ENCODE data around the gene MORN4.

MORN4 gene

GRCh38 chr10:97598407-97599271, 34.7 kb downstream of the MORN4 start:
- POLR2A ChIA-PET = no interaction called here
- TF ChIP-seq ZNF384 (IDR thresholded peaks at IDR 0.05) (no peak), SP1 (IDR thresholded peaks at IDR 0.05) (no peak), FOXK2 (IDR thresholded peaks at IDR 0.05) (no peak), ARNT (IDR thresholded peaks at IDR 0.05) (no peak), HDGF (IDR thresholded peaks at IDR 0.05; ENCODE audit: borderline replicate concordance) (no peak), ELF4 (IDR thresholded peaks at IDR 0.05) (no peak), LEF1 (IDR thresholded peaks at IDR 0.05; ENCODE audit: borderline replicate concordance) (no peak), NFRKB (IDR thresholded peaks at IDR 0.05) (no peak), PKNOX1 (IDR thresholded peaks at IDR 0.05) (no peak), SUZ12 (IDR thresholded peaks at IDR 0.05) (no peak), FOXM1 (IDR thresholded peaks at IDR 0.05; ENCODE audit: borderline replicate concordance) (no peak), BHLHE40 (IDR thresholded peaks at IDR 0.05; ENCODE audit: borderline replicate concordance) (no peak), CTBP1 (IDR thresholded peaks at IDR 0.05; ENCODE audit: borderline replicate concordance) (no peak), FOXA1 (IDR thresholded peaks at IDR 0.05) (no peak), L3MBTL2 (conservative IDR thresholded peaks at IDR 0.05) (no peak), TARDBP (IDR thresholded peaks at IDR 0.05) (no peak)

GRCh38 chr10:97597778-97598177, 35.5 kb downstream of the MORN4 start:
- TF ChIP-seq BHLHE40 (IDR thresholded peaks at IDR 0.05; ENCODE audit: borderline replicate concordance) (no peak), L3MBTL2 (conservative IDR thresholded peaks at IDR 0.05) (no peak), ZNF384 (IDR thresholded peaks at IDR 0.05) (no peak), FOXM1 (IDR thresholded peaks at IDR 0.05; ENCODE audit: borderline replicate concordance) (no peak), FOXK2 (IDR thresholded peaks at IDR 0.05) (no peak), SUZ12 (IDR thresholded peaks at IDR 0.05) (no peak), TARDBP (IDR thresholded peaks at IDR 0.05) (no peak), ARNT (IDR thresholded peaks at IDR 0.05) (no peak), PKNOX1 (IDR thresholded peaks at IDR 0.05) (no peak), CTBP1 (IDR thresholded peaks at IDR 0.05; ENCODE audit: borderline replicate concordance) (no peak)
- ChIA-PET POLR2A (no interaction called here), CTCF (no interaction called here)

More at GRCh38 chr10:97598407-97599271, 34.7 kb downstream of the MORN4 start:
- no peak for DNase-seq (ENCODE audit: extremely low spot score)
- CTCF ChIA-PET = no interaction called here

DNA sequence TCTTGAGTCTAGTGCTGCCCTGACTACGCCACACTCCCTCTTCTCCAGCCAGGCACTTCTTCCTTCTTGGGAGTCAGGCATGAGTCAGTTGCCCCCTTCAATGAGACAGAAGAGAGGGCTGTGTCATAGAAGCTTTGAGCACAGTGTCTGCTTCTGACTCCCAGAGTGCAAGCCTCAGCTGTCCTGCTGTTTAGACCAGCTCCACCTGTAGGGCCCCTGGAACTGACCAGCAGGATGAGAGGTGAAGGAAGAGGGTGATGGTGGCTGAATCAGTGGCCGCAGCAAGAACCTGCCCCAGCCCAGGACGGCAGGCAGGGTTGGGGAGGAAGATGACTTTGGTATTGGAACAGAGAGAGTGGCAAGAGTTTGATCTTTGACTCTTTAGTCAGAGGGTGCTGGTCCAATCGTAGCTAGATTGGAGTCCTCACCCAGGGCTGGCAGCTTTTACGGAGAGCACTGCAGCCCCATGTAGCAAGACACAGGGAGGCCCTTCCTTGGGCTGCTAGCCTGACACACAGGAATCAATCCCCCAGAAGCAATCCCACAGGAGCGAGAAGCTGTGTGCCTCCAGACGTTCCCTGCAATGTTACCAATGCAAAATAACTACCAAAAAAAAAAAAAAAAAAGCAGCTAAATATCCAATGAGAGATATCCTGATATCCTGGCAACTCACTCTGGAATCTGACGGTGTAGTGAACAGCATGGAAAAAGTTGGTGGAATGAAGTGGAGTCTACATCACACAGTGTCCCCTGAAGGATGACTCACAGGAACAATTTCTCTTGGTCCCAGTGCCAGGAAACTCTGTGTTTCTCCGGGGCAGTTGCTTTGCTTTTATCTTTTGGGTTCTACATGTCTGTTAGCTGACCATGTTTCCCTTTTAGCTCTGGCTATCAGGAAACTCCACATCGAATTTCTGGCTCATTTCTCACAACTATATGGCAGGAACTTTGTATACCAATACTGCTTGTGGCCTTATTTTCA, 36.9 kb downstream of the MORN4 start:
- ChIA-PET POLR2A (interaction anchor here (1.3 kb wide), 1 partner anchor 12 kb away, joined by 3 read pairs; the partner anchor contains the start of gene HOGA1), CTCF (interaction anchor here (0.7 to 1.2 kb wide), 2 partner anchors 24 to 62 kb away, joined by 3 to 4 read pairs; no protein-coding TSS in a partner anchor)
- no peak for DNase-seq (ENCODE audit: extremely low spot score)
- no peak for TF ChIP-seq NFRKB (IDR thresholded peaks at IDR 0.05)
- no peak for TF ChIP-seq ARNT (IDR thresholded peaks at IDR 0.05)
- no peak for TF ChIP-seq FOXM1 (IDR thresholded peaks at IDR 0.05; ENCODE audit: borderline replicate concordance)
- TF ChIP-seq CTBP1 (IDR thresholded peaks at IDR 0.05; ENCODE audit: borderline replicate concordance) = no peak
- no peak for TF ChIP-seq PKNOX1 (IDR thresholded peaks at IDR 0.05)
- TF ChIP-seq SUZ12 (IDR thresholded peaks at IDR 0.05) = no peak
- TF ChIP-seq LEF1 (IDR thresholded peaks at IDR 0.05; ENCODE audit: borderline replicate concordance) = no peak
- no peak for TF ChIP-seq SP1 (IDR thresholded peaks at IDR 0.05)
- no peak for TF ChIP-seq ZNF384 (IDR thresholded peaks at IDR 0.05)
- no peak for TF ChIP-seq ELF4 (IDR thresholded peaks at IDR 0.05)
- TF ChIP-seq TARDBP (IDR thresholded peaks at IDR 0.05) = no peak
- TF ChIP-seq BHLHE40 (IDR thresholded peaks at IDR 0.05; ENCODE audit: borderline replicate concordance) = no peak
- no peak for TF ChIP-seq FOXA1 (IDR thresholded peaks at IDR 0.05)
- no peak for TF ChIP-seq L3MBTL2 (conservative IDR thresholded peaks at IDR 0.05)
- no peak for TF ChIP-seq HDGF (IDR thresholded peaks at IDR 0.05; ENCODE audit: borderline replicate concordance)
- TF ChIP-seq FOXK2 (IDR thresholded peaks at IDR 0.05) = no peak

More at GRCh38 chr10:97597778-97598177, 35.5 kb downstream of the MORN4 start:
- DNase-seq (ENCODE audit: extremely low spot score) = no peak

- DNase-seq (ENCODE audit: extremely low spot score) = no peak
- CTCF ChIA-PET = interaction anchor here (0.5 kb wide), 1 partner anchor 41 kb away, joined by 3 read pairs; no protein-coding TSS in a partner anchor
- POLR2A ChIA-PET = no interaction called here
- TF ChIP-seq ARNT (IDR thresholded peaks at IDR 0.05) (no peak), LEF1 (IDR thresholded peaks at IDR 0.05; ENCODE audit: borderline replicate concordance) (no peak), FOXK2 (IDR thresholded peaks at IDR 0.05) (no peak), ZNF384 (IDR thresholded peaks at IDR 0.05) (no peak), SP1 (IDR thresholded peaks at IDR 0.05) (no peak), HDGF (IDR thresholded peaks at IDR 0.05; ENCODE audit: borderline replicate concordance) (no peak), CTBP1 (IDR thresholded peaks at IDR 0.05; ENCODE audit: borderline replicate concordance) (no peak), PKNOX1 (IDR thresholded peaks at IDR 0.05) (no peak), L3MBTL2 (conservative IDR thresholded peaks at IDR 0.05) (no peak), NFRKB (IDR thresholded peaks at IDR 0.05) (no peak), SUZ12 (IDR thresholded peaks at IDR 0.05) (no peak), TARDBP (IDR thresholded peaks at IDR 0.05) (no peak), FOXA1 (IDR thresholded peaks at IDR 0.05) (no peak), ELF4 (IDR thresholded peaks at IDR 0.05) (no peak), FOXM1 (IDR thresholded peaks at IDR 0.05; ENCODE audit: borderline replicate concordance) (no peak), BHLHE40 (IDR thresholded peaks at IDR 0.05; ENCODE audit: borderline replicate concordance) (no peak)
These were observed 39.9 kb downstream of the MORN4 start for GRCh38 chr10:97593421-97593820.
